TTC549 (cell line): ENCODE measurements around the gene RCN2.
"Not testable (repeated sequence)": the region's sequence is repeated elsewhere in the genome, so short reads cannot be mapped to it uniquely, and the experiment has no call there.

ENCODE experiments used
- FAIRE-seq: peaks from 2 replicates; lab custom pipeline; 2012; peaks lifted over from hg19 to GRCh38; lab: Jason Lieb, UNC

RCN2 gene, protein sequence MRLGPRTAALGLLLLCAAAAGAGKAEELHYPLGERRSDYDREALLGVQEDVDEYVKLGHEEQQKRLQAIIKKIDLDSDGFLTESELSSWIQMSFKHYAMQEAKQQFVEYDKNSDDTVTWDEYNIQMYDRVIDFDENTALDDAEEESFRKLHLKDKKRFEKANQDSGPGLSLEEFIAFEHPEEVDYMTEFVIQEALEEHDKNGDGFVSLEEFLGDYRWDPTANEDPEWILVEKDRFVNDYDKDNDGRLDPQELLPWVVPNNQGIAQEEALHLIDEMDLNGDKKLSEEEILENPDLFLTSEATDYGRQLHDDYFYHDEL

DNA sequence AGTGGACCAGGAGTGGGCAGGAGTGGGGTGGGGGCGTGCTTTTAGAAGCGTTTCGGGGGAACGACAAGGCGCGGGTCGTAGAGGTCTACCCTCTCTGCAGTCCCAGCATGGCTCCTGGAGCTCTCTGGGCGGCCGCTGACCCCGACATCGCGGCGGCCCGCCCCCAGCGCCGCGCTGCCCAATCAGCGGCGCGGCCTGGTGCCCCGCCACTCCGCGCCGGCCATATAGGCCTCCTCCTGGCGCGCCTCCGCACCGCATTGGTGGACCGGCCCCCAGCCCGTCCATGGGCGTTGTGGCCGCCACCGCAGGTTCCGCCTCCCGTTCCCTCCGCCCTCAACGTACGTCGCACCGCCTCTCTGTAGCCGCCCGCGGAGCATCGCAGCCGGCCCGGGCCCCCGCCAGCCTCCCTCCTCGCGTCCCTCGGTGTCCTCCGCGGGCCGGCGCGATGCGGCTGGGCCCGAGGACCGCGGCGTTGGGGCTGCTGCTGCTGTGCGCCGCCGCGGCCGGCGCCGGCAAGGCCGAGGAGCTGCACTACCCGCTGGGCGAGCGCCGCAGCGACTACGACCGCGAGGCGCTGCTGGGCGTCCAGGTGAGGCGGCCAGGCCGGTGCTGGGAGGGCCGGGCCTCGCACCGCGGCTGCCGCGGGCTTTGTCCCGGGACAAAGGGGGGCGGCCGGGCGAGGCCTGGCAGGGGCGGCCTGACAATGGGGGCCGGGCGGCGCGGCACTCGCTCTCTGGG is at the start of gene RCN2:
Gene RCN2, plus strand, starts transcription at position 353 of the 738 bp plus-strand sequence. Its CDS starts 93 bp downstream, at position 446.
- no peak for FAIRE-seq

DNA sequence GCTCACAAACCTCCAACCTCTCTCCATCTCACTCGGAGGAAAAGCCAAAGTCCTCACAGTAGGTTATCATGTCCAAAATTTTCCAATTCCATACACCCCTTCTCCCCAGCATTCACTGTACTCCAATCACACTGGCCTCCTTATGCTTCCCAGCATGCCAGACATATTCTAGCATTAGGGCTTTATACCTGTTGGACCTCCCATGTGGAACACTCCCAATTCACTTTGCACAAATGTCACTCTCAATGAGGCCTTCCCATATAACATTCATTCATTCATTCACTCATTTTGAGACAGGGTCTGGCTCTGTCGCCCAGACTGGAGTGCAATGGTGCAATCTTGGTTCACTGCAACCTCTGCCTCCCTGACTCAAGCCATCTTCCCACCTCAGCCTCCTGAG is 46.3 kb upstream of the RCN2 start:
- no peak for FAIRE-seq

DNA sequence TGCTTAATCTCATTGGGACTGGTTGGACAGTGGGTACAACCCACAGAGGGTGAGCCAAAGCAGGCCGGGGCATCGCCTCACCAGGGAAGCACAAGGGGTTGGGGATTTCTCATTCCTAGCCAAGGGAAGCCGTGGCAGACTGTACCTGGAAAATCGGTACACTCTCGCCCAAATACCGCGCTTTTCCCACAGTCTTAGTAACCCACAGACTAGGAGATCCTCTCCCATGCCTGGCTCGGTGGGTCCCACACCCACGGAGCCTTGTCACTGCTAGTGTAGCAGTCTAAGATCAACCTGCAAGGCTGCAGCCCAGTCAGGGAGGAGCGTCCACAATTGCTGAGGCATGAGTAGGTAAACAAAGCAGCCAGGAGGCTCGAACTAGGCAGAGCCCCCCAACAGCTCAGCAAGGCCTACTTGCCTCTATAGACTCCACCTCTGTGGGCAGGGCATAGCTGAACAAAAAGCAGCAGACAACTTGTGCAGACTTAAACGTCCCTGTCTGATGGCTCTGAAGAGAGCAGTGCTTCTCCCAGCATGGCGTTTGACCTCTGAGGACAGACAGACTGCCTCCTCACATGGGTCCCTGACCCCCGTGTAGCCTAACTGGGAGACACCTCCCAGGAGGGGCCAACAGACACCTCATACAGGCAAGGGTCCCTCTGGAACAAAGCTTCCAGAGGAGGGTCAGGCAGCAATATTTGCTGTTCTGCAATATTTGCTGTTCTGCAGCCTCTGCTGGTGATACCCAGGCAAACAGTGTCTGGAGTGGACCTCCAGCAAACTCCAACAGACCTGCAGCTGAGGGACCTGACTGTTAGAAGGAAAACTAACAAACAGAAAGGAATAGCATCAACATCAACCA is 44.0 kb upstream of the RCN2 start:
- FAIRE-seq: not testable (repeated sequence)

DNA sequence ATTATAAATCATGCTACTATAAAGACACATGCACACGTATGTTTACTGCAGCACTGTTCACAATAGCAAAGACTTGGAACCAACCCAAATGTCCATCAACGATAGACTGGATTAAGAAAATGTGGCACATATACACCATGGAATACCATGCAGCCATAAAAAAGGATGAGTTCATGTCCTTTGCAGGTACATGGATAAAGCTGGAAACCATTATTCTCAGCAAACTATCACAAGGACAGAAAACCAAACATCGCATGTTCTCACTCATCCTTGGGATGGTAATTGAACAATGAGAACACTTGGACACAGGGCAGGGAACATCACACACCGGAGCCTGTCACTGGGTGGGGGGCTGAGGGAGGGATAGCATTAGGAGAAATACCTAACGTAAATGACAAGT is 38.7 kb upstream of the RCN2 start:
- not testable (repeated sequence) for FAIRE-seq

DNA sequence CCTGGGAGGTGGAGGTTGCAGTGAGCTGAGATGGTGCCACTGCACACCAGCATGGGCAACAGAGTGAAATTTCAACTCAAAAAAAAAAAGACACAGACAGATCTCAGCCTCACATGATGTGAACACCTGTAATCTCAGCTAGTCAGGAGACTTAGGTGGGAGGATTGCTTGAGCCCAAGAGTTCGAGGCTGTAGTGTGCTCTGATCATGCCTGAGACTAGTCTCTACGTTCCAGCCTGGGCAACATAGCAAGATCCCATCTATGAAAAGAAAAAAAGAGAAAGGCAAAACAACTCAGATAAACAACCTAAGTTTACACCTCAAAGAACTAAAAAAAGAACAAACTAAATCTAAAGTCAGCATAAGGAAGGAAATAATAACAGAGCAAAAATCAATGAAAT is 37.4 kb upstream of the RCN2 start:
- FAIRE-seq: no peak

DNA sequence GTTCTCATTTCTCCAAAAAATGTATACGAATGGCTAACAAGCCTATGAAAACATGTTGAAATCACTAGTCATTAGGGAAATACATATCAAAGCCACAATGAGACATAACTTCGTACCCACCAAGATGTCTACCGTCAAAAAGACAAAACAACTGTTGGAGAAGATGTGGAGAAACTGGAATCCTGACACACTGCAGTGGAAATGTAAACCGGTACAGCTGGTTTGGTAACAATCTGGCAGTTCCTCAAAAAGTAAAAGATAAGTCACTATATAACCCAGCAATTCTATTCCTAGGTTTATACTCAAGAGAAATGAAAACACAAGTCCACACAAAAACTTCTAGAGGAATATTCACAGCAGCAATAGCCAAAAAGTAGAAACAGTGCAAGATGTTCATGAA is 33.4 kb upstream of the RCN2 start:
- FAIRE-seq: no peak

DNA sequence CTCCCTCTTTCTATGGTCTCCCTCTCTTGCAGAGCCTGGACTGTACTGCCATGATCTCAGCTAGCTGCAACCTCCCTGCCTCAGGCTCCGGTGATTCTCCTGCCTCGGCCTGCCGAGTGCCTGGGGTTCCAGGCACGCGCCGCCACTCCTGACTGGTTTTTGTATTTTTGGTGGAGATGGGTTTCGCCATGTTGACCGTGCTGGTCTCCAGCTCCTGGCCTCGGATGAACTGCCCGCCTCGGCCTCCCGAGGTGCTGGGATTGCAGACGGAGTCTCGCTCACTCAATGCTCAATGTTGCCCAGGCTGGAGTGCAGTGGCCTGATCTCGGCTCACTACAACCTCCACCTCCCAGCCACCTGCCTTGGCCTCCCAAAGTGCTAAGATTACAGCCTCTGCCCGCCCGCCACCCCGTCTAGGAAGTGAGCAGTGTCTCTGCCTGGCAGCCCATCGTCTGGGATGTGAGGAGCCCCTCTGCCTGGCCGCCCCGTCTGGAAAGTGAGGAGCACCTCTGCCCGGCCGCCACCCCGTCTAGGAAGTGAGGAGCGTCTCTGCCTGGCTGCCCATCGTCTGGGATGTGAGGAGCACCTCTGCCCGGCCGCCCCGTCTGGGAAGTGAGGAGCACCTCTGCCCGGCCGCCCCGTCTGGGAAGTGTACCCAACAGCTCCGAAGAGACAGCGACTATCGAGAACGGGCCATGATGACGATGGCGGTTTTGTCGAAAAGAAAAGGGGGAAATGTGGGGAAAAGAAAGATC is 32.2 kb upstream of the RCN2 start:
- not testable (repeated sequence) for FAIRE-seq

DNA sequence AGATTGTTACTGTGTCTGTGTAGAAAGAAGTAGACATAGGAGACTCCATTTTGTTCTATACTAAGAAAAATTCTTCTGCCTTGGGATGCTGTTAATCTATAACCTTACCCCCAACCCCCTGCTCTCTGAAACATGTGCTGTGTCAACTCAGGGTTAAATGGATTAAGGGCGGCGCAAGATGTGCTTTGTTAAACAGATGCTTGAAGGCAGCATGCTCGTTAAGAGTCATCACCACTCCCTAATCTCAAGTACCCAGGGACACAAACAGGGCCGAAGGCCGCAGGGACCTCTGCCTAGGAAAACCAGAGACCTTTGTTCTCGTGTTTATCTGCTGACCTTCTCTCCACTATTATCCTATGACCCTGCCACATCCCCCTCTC is 31.6 kb upstream of the RCN2 start:
- FAIRE-seq: not testable (repeated sequence)

DNA sequence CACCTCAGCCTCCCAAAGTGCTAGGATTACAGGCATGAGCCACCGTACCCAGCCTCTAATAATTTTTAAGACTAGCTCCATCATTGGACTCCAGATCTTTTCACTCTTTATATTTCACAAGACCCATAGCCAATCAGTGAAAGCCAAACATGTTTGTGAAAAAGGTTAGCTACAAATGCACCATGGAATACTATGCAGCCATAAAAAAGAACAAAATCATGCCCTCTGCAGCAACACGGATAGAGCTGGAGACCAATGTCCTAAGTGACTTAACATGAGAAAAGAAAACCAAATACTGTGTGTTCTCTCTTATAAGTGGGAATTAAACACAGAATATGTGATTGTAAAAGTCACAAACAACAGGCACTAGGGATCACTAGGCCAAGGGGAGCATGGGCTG is 29.6 kb upstream of the RCN2 start:
- no peak for FAIRE-seq

DNA sequence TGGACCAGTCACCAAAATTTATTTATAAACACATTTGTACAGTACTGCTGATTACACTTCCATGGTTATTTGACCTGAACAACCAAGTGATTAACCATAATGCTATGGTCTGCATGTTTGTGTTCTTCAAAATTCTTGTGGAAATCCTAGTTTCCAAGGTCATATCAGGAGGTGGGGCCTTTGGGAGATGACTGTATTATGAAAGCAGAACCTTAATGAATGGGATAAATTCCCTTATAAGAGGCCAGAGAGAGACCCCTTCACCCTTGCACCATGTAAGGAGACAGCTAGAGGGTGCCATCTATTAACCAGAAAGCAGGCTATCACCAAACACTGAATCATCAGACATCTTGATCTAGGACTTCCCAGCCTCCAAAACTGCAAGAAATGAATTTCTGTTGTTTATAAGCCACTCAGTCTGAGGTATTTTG is 28.3 kb upstream of the RCN2 start:
- no peak for FAIRE-seq

DNA sequence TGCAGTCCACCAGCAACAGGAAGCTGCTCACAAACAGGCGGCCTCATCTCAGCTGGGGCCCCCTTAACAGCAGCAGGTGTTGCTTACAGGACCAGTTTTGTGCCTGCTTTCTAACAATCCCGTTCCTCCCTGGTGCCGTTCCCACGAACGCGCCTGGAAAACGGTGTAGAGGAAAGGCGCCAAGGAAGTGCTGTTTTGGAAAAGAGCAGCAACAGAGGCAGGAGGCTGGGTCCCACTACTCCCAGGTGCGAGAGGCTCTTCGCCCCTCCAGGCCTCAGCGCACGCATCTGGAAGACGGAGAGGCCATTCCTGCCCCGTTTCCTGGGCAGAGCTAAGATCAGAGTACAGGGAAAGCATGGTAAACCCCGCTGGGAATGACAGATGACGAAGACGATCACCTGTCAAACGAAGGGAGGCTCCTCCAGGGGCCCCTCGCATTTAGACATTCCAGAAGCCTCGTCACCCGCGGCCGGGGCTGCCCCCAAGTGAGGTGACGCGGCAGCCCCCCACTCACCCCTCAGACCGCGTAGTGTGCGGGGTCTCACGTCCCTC is 27.0 kb upstream of the RCN2 start:
- FAIRE-seq: no peak

DNA sequence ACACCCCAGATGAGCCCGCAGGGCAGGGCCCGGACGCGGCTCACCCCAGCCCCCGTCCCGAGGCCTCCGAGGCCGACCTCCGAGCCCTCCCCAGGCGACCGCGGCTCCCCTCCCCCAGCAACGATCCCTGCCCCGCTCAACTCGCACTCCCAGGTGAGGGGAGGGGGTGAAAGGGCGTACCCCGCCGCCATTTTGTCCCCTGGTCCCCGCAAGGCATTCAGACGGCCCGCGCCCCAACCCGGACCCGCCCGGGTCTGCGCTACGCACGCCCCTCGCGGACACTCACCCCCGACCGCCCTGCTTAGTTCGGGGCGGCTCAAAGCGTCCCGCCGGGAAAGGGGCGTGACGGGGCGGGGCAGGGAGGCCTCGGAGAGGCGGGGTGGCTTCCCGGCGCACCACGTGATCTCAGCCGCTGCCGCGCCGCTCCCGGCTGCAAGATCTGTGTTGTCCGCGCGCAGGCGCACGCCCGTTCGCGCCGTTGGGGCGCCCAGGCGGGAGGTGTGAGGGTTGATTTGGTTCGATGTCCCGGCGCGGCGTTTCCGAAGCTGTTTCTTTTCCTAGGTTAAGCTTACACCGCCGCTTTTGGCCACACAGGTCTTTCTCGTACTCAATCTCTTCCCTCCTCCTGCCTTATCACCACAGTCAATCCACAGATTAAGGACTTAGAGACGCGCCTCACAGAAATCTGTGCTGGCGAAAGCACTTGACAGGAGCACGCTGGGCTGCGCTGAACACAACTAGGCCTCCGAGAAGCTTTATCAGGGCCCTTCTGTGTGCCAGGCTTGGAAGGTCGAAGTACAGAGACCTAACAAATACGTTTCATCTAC is 26.3 kb upstream of the RCN2 start, which contains the start of gene SCAPER:
Gene SCAPER, minus strand, starts transcription at position 328 of the 827 bp plus-strand sequence. CDS start 21,523 bp downstream, outside the sequence.
- FAIRE-seq: no peak

DNA sequence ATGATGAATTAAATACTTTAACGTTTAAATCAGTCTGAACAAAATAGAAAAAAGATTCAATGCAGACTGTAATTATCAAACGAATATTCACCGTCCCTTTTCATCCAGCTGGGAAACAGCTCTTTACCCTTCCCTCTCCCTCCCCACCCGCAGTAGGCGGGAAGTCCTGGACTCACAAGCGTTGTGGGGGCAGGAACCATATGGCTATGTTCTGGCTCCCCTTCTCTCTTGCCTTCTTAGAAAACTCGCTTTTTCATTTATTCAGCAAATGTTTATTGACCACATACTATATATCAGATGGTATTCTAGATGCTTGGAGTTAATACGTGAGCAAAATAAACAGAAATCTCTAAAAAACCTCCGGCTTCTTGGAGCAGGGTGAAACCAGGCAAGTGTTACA is 25.7 kb upstream of the RCN2 start:
- FAIRE-seq: no peak

DNA sequence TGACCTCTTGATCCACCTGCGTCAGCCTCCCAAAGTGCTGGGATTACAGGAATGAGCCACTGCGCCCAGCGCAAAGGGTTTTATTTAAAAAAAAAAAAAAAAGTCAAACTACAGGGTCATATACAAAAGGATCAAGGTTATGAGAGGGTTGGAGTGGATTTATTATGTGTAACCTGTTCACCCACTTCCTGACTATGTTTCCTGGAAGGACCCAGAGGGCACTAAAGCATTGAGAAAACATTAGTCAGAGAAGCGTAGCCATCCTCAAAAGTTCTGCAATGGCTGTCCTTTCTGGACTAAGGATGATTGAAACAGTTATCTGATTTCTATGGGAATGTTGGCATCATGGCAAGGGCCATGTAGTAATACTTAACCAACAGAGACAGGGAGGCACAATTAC is 19.1 kb upstream of the RCN2 start:
- no peak for FAIRE-seq

DNA sequence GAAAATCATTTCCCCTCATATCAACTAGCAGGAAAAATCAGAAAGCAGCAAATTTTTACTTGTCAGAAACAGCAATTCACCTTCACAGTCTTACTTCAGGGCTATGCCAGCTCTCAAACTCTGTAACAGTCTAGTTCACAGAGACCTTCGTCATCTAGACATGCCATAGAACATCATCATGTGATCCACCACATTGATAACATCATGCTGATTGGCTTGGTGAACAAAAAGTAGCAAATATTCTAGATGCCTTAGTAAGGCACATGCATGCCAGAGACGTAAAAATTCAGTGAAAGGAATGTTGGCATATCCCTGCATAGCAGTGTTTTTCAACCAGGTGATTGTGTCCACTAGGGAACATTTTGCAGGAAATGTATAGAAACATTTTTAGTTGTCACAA is 17.8 kb upstream of the RCN2 start:
- FAIRE-seq: no peak

DNA sequence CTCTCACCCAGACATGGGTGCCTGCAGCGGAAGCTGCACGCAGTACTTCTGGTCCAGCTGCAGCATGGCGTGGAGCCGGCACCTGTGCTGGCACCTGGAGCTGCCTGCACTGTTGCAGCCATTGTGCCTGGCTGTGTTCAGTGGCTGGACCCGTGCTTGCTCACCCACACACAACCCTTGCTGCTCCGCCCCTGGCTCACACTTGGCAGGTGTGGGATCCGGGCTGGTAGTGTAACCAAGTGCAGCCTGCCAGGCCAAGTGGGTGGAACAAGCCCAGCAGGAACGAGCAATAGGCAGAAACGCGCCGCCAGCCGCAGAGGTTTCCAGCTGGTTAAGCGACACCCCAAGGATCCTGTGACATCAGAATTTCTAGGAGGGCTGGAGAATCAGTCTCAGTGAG is 15.2 kb upstream of the RCN2 start:
- no peak for FAIRE-seq

DNA sequence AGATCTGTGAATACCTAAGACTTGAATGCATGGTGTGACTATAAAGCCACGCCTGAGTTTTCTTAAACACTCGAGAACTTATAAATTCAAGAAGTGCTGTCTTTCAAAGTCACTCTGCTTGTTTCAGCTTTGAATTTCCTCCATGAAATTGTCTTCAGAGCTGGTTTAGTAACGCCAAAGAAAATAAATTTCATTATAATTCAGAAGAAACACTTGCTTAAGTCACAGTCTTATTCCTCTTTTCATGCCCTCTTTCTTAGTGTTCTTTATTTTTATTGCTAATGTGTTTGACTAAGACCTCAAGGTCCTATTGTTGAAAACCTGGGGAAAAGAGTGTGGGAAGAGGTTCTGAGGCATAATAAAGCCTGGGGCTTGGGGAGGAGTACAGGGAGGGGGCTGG is 3.3 kb upstream of the RCN2 start:
- no peak for FAIRE-seq

DNA sequence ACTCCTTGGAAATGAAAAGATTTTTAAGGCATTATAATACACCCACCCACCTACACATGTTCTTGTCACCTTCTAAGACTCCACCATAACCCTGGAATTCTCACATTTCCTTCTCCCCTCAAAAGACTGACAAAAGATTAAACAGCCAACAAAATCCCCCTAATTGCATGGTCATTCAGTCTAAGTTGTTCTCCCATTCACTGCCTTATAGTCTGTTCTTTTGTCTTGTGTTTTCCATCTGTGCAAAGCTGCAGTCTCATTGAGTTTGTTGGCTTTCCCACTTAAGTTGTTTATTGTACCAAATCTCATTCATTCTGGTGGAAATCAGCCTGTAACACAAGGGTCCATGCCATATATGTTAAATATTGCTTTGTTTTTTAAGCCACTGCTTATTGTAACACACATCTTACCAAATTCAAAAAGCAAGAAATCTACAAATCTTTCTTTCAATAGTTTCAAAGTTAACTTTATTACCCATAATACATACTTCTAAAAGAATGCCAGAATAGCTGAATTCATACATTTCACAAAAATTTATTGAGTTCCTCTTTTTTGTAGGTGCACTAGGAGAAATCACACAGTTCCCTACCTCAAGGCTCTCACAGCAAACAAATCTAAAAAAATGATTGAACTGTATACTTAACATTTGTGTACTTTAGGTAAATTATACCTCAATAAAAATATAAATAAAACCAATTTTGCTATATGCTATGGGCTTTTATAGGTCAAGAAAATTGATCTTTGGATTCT is 2.4 kb upstream of the RCN2 start:
- FAIRE-seq: no peak

DNA sequence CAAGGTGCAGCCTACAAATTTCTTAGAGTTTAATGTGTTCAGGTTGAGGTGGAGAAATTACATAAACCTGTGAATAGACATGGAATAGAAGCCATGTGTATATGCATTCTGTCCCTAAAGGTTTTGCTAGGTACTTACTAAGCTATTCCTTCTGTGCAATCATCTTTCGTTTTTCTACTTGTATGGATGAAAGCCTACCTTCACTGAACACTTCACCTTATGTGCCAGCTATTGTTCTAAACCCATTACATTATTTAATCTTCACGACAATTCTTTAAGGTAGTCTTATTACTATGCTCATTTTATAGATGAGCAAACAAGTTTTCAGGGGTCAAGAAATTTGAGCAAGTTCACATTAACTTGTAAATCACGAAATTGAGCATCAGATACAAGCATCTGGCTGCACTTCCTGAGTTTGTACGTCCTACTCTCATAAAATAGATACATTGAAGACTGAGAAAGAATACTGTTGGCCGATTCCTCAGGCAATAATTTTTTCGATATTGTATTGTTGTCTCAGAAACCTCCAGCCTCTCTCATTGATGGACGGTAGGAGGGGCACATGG is 635 bp upstream of the RCN2 start:
- no peak for FAIRE-seq
